WERI-Rb-1 (cell line): ENCODE data around the gene PTPRA.

Source experiments
- DNase-seq: peaks from one replicate; pipeline ENCODE4 v3.0.0-alpha.2; 2020
- H3K27ac ChIP-seq: fragments of 250-450 bp; sonication (Bioruptor Pico); 2 replicates; pipeline ENCODE4 v1.5.1; 2020; ENCODE audit warnings: mild to moderate bottlenecking, moderate library complexity
- H3K27me3 ChIP-seq: fragments of 250-450 bp; sonication (Bioruptor Pico); 2 replicates; pipeline ENCODE4 v1.5.1; 2021; ENCODE audit warnings: mild to moderate bottlenecking, low read depth, moderate library complexity; ENCODE audit not compliant: insufficient read depth, severe bottlenecking
- H3K36me3 ChIP-seq: fragments of 250-450 bp; sonication (Bioruptor Pico); 2 replicates; pipeline ENCODE4 v1.5.1; 2020; ENCODE audit warnings: mild to moderate bottlenecking, moderate library complexity
- H3K4me3 ChIP-seq: 2 replicates; pipeline ENCODE4 v1.5.1; 2011; ENCODE audit warnings: low read depth, mild to moderate bottlenecking, control low read depth, low read length
- H3K9me3 ChIP-seq: fragments of 250-450 bp; sonication (Bioruptor Pico); 2 replicates; pipeline ENCODE4 v1.5.1; 2021; ENCODE audit warnings: mild to moderate bottlenecking, moderate library complexity; ENCODE audit not compliant: severe bottlenecking
- TF ChIP-seq, protein P1 (sequence below): IDR thresholded peaks from 2 replicates; pipeline ENCODE4 v1.5.1; 2011; ENCODE audit warnings: low read depth, mild to moderate bottlenecking, control low read depth, inconsistent platforms, low read length

Gene PTPRA

DNA sequence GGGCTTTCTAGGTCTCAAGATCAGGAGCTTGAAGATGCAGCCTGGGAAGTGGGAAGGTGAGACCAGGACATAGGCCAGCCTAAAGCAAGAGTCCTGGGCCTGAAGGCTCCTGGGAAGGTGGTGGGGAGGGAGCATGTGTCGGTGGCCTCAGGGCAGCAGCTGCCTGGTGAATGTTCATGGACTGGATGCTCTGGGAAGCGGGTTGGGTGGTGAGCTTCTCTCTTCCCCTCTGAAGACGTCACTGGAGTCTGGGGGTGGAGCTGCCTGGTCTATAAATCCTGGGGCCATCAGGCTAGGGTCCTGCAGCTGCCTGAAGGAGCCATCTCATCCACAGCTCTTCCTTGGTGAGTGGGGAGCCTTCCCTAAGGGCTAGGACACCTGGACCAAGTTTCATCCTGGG, 170.0 kb downstream of the PTPRA start, which contains the start of gene GNRH2:
Gene GNRH2 (plus strand): TSS at position 301 of the 400 bp plus-strand sequence. CDS start 793 bp downstream, outside the sequence.
- H3K27ac ChIP-seq, result no peak within 1 kb of the TSS
- H3K9me3 ChIP-seq, result no peaks in the 10 kb centered on the region
- TF ChIP-seq, protein P1, sequence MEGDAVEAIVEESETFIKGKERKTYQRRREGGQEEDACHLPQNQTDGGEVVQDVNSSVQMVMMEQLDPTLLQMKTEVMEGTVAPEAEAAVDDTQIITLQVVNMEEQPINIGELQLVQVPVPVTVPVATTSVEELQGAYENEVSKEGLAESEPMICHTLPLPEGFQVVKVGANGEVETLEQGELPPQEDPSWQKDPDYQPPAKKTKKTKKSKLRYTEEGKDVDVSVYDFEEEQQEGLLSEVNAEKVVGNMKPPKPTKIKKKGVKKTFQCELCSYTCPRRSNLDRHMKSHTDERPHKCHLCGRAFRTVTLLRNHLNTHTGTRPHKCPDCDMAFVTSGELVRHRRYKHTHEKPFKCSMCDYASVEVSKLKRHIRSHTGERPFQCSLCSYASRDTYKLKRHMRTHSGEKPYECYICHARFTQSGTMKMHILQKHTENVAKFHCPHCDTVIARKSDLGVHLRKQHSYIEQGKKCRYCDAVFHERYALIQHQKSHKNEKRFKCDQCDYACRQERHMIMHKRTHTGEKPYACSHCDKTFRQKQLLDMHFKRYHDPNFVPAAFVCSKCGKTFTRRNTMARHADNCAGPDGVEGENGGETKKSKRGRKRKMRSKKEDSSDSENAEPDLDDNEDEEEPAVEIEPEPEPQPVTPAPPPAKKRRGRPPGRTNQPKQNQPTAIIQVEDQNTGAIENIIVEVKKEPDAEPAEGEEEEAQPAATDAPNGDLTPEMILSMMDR, result no peak
- no peaks in the 10 kb centered on the region for H3K27me3 ChIP-seq
- H3K36me3 ChIP-seq, result peaks cover 42% of the 10 kb centered on the region
- H3K4me3 ChIP-seq, result no peak within 1 kb of the TSS
- DNase-seq, result no peak

GRCh38 chr20:3044336-3044965, 171.2 kb downstream of the PTPRA start:
- no peaks in the 10 kb centered on the region for H3K27me3 ChIP-seq
- TF ChIP-seq, protein P1, result no peak
- no peak for DNase-seq
- no peaks in the 10 kb centered on the region for H3K9me3 ChIP-seq
- H3K27ac ChIP-seq, result no peak overlapping the region
- H3K36me3 ChIP-seq, result peaks cover 44% of the 10 kb centered on the region
- no peak overlapping the region for H3K4me3 ChIP-seq

- peak; percentile 89 for DNase-seq
- Histone ChIP-seq H3K9me3 (no peaks in the 10 kb centered on the region), H3K27ac (peak overlapping the region; percentile 89), H3K36me3 (peaks cover 44% of the 10 kb centered on the region), H3K27me3 (no peaks in the 10 kb centered on the region), H3K4me3 (peak overlapping the region; percentile 73)
- TF ChIP-seq, protein P1, result no peak
These were observed 171.9 kb downstream of the PTPRA start for GRCh38 chr20:3045042-3045815.

- peak within 1 kb of the TSS; percentile 73 for H3K4me3 ChIP-seq
- TF ChIP-seq, protein P1, result 0 out of 2 replicates have a peak, but pooled peaks have one; percentile 2
These were observed 172.8 kb downstream of the PTPRA start, which contains the start of gene MRPS26 for GRCh38 chr20:3045816-3046676. MRPS26 (plus strand) TSS chr20:3046052; CDS start chr20:3046069, 17 bp downstream.

DNA sequence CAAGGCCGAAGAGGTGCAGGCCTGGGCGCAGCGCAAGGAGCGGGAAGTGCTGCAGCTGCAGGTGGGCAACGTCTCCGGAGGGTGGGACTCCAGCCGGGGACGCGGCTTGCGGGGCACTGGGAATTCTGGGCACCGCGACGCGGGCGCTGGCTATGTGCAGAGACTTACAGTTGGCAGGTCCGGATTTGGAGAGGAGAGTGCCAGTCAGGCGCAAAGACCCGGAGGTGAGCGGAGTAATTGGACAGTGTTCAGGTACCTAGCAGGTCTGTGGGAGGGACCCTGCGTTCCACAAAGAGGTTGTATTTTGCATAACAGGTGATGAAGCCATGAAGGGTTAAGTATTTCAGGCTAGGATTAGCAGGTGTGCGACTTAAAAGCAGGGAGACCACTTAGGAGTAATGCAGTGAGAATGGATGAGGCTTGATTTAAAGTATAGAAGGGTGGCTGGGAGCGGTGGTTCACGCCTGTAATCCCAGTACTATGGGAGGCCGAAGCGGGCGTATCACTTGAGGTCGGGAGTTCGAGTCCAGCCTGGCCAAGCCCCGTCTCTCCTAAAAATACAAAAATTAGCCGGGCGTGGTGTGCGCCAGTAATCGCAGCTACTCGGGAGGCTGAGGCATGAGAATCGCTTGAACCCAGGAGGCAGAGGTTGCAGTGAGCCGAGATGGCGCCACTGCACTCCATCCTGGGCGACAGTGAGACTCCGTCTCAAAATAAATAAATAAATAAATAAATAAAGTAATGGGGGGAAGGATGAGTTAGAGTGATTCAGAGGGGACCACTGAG, 173.6 kb downstream of the PTPRA start:
- Histone ChIP-seq H3K4me3 (peak overlapping the region; percentile 73), H3K27me3 (no peaks in the 10 kb centered on the region), H3K27ac (peak overlapping the region; percentile 89), H3K9me3 (no peaks in the 10 kb centered on the region), H3K36me3 (peaks cover 39% of the 10 kb centered on the region)
- DNase-seq, result peak; percentile 27
- TF ChIP-seq, protein P1, result no peak

More at GRCh38 chr20:3045816-3046676, 172.8 kb downstream of the PTPRA start, which contains the start of gene MRPS26:
- DNase-seq, result peak; percentile 92
- H3K36me3 ChIP-seq, result peaks cover 39% of the 10 kb centered on the region
- peak within 1 kb of the TSS; percentile 89 for H3K27ac ChIP-seq
- no peaks in the 10 kb centered on the region for H3K27me3 ChIP-seq
- H3K9me3 ChIP-seq, result no peaks in the 10 kb centered on the region
